ENCODE measurements around the gene METTL13. TPM values are rescaled to one million over a fixed set of nuclear protein-coding genes. Genes with fewer than 3 reads are reported as not detected.

The METTL13 gene
- total and polyA plus RNA-seq, 2 of the 8 experiments (the other 6 are each of a cell fraction or from before 2014, with no cell fraction given), result 38.1 to 66.3 TPM

DNA sequence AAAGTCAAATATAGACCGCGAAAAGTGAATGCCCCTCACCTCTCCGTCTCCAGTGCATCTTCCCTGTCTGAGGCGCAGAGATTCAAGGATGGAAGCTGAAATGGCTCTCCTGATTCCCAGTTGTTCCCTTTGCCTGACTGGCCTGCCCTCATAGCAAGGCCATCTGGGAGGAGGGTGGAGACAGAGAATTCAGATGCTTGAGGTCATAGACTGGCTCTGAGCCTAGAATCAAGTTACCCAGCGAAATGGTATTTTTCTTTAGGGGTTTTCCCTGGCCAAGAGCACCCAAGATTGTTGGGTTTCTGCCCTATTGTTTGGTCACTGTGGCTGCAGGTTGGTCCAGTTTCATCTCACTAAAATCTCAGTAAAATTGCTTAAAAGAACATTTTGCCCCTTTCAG is 7.2 kb downstream of the METTL13 start:
- H3K14ac ChIP-seq (ENCODE audit: insufficient read length), result no peak overlapping the region
- peaks cover 2 to 18% of the 10 kb centered on the region in 2 experiments for H4K20me1 ChIP-seq (replicated peaks in 1 of 2; ENCODE audit: control insufficient read depth in 1 of 2, insufficient read depth in 2 of 2, low read length in 2 of 2)
- no peak overlapping the region for H2BK12ac ChIP-seq (ENCODE audit: low read depth, low read length)
- peaks cover 10% of the 10 kb centered on the region for H3K79me1 ChIP-seq (ENCODE audit: low read depth, low read length)
- no peak overlapping the region for H3K27ac ChIP-seq (ENCODE audit: low read depth, low read length)
- ChIA-PET CTCF (ENCODE audit: partially characterized antibody) (interaction anchor here (2.1 to 2.5 kb wide), 2 partner anchors 10 to 144 kb away, joined by 9 to 10 read pairs; no protein-coding TSS in a partner anchor), POLR2A (ENCODE audit: partially characterized antibody) (no interaction called here)
- no peak overlapping the region for H2AK5ac ChIP-seq (ENCODE audit: low read depth, low read length)
- H3K4me3 ChIP-seq (ENCODE audit: extremely low read depth in 1 of 4, insufficient read depth in 2 of 4, low read depth in 3 of 4, low read length in 4 of 4), result no peak overlapping the region
- H2AFZ ChIP-seq (ENCODE audit: low read length), result no peak overlapping the region
- no peak overlapping the region for H3K9ac ChIP-seq (replicated peaks in 1 of 4; ENCODE audit: extremely low read depth in 1 of 4, low read depth in 3 of 4, low read length in 3 of 4)
- H2BK20ac ChIP-seq (ENCODE audit: low read length), result no peak overlapping the region
- no peaks in the 10 kb centered on the region; a peak in 1 of 4 replicates for H3K9me3 ChIP-seq (ENCODE audit: insufficient read depth in 2 of 2, low read depth in 1 of 2, low read length in 1 of 2)
- H3K36me3 ChIP-seq (ENCODE audit: control insufficient read depth in 2 of 4, insufficient read depth in 4 of 4, low read length in 3 of 4), result peaks cover 42 to 95% (median 84%) of the 10 kb centered on the region in 4 experiments
- peaks cover 0 to 37% of the 10 kb centered on the region in 2 experiments for H3K79me2 ChIP-seq (ENCODE audit: control insufficient read depth in 1 of 2, insufficient read depth in 2 of 2, low read length in 2 of 2)
- no peak overlapping the region for H3K56ac ChIP-seq (replicated peaks; ENCODE audit: insufficient read length, low read depth, low read length)
- no peak overlapping the region for H2BK120ac ChIP-seq (replicated peaks; ENCODE audit: low read depth, low read length)
- H3K27me3 ChIP-seq (replicated peaks in 1 of 4; ENCODE audit: control insufficient read depth in 3 of 4, extremely low read depth in 1 of 4, insufficient read depth in 3 of 4, low read length in 3 of 4), result no peaks in the 10 kb centered on the region
- H2BK5ac ChIP-seq (ENCODE audit: low read depth, low read length), result no peak overlapping the region
- no peak overlapping the region for H4K91ac ChIP-seq (replicated peaks; ENCODE audit: insufficient read length, low read length)
- DNase-seq (ENCODE audit: low read depth in 1 of 2, low spot score in 2 of 2) (no peak), FAIRE-seq (no peak)
- WGBS, 2 experiments (ENCODE audit: extremely low coverage in 1 of 2, insufficient coverage in 1 of 2, insufficient read length in 1 of 2, insufficient replicate concordance in 2 of 2, low coverage in 1 of 2, low lambda C conversion rate in 2 of 2, missing lambda C conversion rate in 1 of 2), result 93% methylated on average over 5 of the region's 5 CpGs; no CpG with 5 or more reads in 1 of the 2 experiments
- no peak overlapping the region for H4K5ac ChIP-seq (ENCODE audit: insufficient read length, low read depth, low read length)
- no peak overlapping the region for H2BK15ac ChIP-seq (ENCODE audit: low read length)
- no peak overlapping the region for H3K18ac ChIP-seq (ENCODE audit: extremely low read depth, low read length)
- no peaks in the 10 kb centered on the region for H3K23me2 ChIP-seq (ENCODE audit: low read depth, low read length)
- no peak overlapping the region for H3K4me2 ChIP-seq (ENCODE audit: insufficient read depth in 1 of 2, low read depth in 2 of 2, low read length in 2 of 2)
- H4K8ac ChIP-seq (ENCODE audit: extremely low read depth, insufficient read depth, low read length), result no peak overlapping the region
- no peaks in the 10 kb centered on the region for H3K4me1 ChIP-seq (replicated peaks in 1 of 4; ENCODE audit: control insufficient read depth in 3 of 4, insufficient read depth in 4 of 4, low read length in 3 of 4)
- no peak overlapping the region for H3K23ac ChIP-seq (ENCODE audit: insufficient read length)
- no peak overlapping the region for H3K4ac ChIP-seq (replicated peaks; ENCODE audit: insufficient read length, low read depth, low read length)
- no peak for TF ChIP-seq SIRT6 (IDR thresholded peaks at IDR 0.05; ENCODE audit: low read length)
- TF ChIP-seq RNF2 (IDR thresholded peaks at IDR 0.05; ENCODE audit: borderline replicate concordance, low read depth, low read length, missing control alignments, poor library complexity, severe bottlenecking), result no peak
- TF ChIP-seq TEAD4 (IDR thresholded peaks at IDR 0.05; ENCODE audit: low read depth, low read length), result no peak
- TF ChIP-seq RXRA (IDR thresholded peaks at IDR 0.05; ENCODE audit: insufficient read depth, low read depth, low read length), result no peak
- no peak for TF ChIP-seq CTBP2 (IDR thresholded peaks at IDR 0.05; ENCODE audit: borderline replicate concordance, insufficient read depth, insufficient read length, low read length)
- no peak for TF ChIP-seq SIN3A (conservative IDR thresholded peaks at IDR 0.05 in 1 of 2, IDR thresholded peaks at IDR 0.05 in 1 of 2; ENCODE audit: low read depth in 1 of 2, low read length in 2 of 2)
- TF ChIP-seq BRCA1 (IDR thresholded peaks at IDR 0.05; ENCODE audit: low read depth, low read length), result no peak
- TF ChIP-seq HDAC6 (IDR thresholded peaks at IDR 0.05; ENCODE audit: low read depth, low read length), result no peak
- TF ChIP-seq SP2 (IDR thresholded peaks at IDR 0.05; ENCODE audit: low read length), result no peak
- TF ChIP-seq SUZ12 (IDR thresholded peaks at IDR 0.05; ENCODE audit: low read length), result no peak
- TF ChIP-seq, protein P1, sequence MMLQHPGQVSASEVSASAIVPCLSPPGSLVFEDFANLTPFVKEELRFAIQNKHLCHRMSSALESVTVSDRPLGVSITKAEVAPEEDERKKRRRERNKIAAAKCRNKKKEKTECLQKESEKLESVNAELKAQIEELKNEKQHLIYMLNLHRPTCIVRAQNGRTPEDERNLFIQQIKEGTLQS (IDR thresholded peaks at IDR 0.05; ENCODE audit: insufficient read depth, low read depth, low read length), result no peak
